Tibial artery (tissue), 4 donors: ENCODE data around the gene SIGLEC8.
A peak's percentile ranks its signal among the peaks of the same experiment; 100 is the strongest.
"Not testable (repeated sequence)": the region's sequence is repeated elsewhere in the genome, so short reads cannot be mapped to it uniquely, and the experiment has no call there.

Experiments
- DNase-seq, 2 donors: peaks; one replicate each; pipeline ENCODE4 v3.0.0-alpha.2; 2019
- H3K27ac ChIP-seq, 2 donors: fragments of 200-600 bp; sonication (generic) in 1 of 2; 1 replicate in 1 of 2; 2 replicates in 1 of 2; pipeline ENCODE4 v1.5.1; 2018 to 2019; ENCODE audit warnings: mild to moderate bottlenecking in 1 of 2
- H3K27me3 ChIP-seq, 2 donors: fragments of 200-600 bp; sonication (generic) in 1 of 2; one replicate each; pipeline versions ENCODE4 v1.5.1 to v1.6.0; 2016 to 2019
- H3K36me3 ChIP-seq, 3 donors: fragments of 200-600 bp; sonication (generic) in 2 of 3; one replicate each; pipeline ENCODE4 v1.5.1; 2016 to 2019; ENCODE audit warnings: mild to moderate bottlenecking in 2 of 3
- H3K4me1 ChIP-seq, 4 donors: fragments of 200-600 bp; sonication (generic) in 2 of 4; 1 replicate in 3 of 4; 2 replicates in 1 of 4; pipeline ENCODE4 v1.5.1; 2016 to 2019
- H3K4me3 ChIP-seq, 2 donors: fragments of 200-600 bp; sonication (generic) in 1 of 2; 1 replicate in 1 of 2; 2 replicates in 1 of 2; pipeline ENCODE4 v1.5.1; 2018 to 2019; ENCODE audit warnings: mild to moderate bottlenecking in 2 of 2
- H3K9me3 ChIP-seq, 3 donors: fragments of 200-600 bp; sonication (generic) in 1 of 3; one replicate each; pipeline ENCODE4 v1.5.1; 2016 to 2019
- intact Hi-C: fragments of 100-400 bp; cut with DNase I; formaldehyde crosslinking; loops from one replicate; pipeline ENCODE4 v1.15.0; 2023; ENCODE audit warnings: low total_unique reads
- TF ChIP-seq, protein P1 (sequence below), 2 experiments: fragments of 200-600 bp in 1 of 2; fragments of 450-650 bp in 1 of 2; IDR thresholded peaks; one replicate each; pipeline ENCODE4 v1.5.1; 2017 to 2019; ENCODE audit warnings: antibody characterized with exemption in 2 of 2, mild to moderate bottlenecking in 1 of 2, moderate library complexity in 1 of 2

SIGLEC8 gene

DNA sequence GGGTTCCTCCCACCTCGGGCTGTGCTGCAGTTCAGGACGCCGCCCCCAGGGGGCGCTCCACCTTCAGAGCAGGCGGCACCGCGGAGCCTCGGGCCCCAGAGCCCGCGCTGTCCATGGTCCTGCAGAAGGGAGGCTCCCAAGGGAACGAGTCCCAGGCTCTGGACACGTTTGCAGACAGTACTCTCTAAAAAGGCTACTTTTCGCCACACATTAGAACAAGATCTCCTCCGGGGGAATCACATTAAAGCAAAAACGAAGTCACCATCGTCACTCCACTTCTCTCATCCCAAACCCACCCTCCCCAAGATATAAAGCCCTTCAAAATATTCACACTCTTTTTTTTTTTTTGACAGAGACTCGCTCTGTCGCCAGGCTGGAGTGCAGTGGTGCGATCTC is 36.2 kb downstream of the SIGLEC8 start:
- H3K36me3 ChIP-seq: no peaks in the 10 kb centered on the region
- TF ChIP-seq, protein P1, sequence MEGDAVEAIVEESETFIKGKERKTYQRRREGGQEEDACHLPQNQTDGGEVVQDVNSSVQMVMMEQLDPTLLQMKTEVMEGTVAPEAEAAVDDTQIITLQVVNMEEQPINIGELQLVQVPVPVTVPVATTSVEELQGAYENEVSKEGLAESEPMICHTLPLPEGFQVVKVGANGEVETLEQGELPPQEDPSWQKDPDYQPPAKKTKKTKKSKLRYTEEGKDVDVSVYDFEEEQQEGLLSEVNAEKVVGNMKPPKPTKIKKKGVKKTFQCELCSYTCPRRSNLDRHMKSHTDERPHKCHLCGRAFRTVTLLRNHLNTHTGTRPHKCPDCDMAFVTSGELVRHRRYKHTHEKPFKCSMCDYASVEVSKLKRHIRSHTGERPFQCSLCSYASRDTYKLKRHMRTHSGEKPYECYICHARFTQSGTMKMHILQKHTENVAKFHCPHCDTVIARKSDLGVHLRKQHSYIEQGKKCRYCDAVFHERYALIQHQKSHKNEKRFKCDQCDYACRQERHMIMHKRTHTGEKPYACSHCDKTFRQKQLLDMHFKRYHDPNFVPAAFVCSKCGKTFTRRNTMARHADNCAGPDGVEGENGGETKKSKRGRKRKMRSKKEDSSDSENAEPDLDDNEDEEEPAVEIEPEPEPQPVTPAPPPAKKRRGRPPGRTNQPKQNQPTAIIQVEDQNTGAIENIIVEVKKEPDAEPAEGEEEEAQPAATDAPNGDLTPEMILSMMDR (IDR thresholded peaks at IDR 0.05): peak; percentile 61 to 72
- intact Hi-C loops: no loop called here

DNA sequence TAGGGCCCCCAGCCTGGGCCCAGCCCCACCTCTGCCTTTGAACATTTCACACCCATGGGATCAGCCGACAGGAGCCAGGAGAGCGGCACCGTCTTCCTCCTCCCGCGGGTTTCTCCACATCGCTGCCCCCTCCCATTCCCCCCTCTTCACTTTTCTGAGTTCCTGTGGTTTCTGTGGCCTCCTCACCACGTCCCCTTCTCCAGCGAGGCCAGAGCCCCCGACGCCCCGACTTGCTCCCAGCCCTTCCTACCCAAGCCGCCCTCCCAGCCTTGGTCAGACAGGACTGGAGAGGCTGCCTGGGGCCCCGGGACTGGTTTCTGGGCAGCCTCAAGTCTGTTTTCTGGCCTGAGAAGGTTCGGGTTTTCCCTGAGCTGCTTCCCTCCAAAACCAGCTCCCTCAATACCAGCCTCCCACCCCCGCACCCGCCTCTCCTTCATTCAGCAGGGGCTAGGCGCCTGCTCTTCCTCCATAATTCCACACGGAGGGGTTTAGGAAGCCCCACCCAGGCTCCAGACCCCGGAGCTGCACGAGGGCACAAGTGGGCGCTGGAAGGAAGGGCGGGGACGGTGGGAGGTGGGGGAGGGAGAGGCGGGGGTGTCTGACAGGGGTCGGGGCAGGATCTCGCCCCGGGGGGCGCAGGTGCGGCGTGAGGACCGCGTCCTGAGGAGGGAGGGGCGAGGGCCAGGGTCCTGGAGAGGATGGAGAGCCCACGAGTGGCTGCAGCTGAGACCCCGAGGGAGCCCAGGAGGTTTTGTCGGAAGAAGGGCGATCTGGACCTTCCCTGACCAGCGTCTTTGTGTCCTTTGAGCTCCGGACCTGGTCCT is 36.8 kb downstream of the SIGLEC8 start:
- no peak overlapping the region for H3K27ac ChIP-seq
- H3K9me3 ChIP-seq: no peaks in the 10 kb centered on the region
- peaks cover 0 to 5% (median 0%) of the 10 kb centered on the region in 4 donors for H3K4me1 ChIP-seq
- TF ChIP-seq, protein P1 (IDR thresholded peaks at IDR 0.05): no peak
- H3K27me3 ChIP-seq: peaks cover 0 to 36% of the 10 kb centered on the region in 2 donors
- DNase-seq: no peak
- H3K36me3 ChIP-seq: no peaks in the 10 kb centered on the region
- intact Hi-C loops: no loop called here
- H3K4me3 ChIP-seq: no peak overlapping the region

More for the DNA sequence above, 36.2 kb downstream of the SIGLEC8 start:
- Histone ChIP-seq H3K9me3 (no peaks in the 10 kb centered on the region), H3K27me3 (peaks cover 0 to 30% of the 10 kb centered on the region in 2 donors), H3K4me1 (peaks cover 0 to 5% (median 0%) of the 10 kb centered on the region in 4 donors), H3K27ac (no peak overlapping the region), H3K4me3 (no peak overlapping the region)
- peak; percentile 65 to 80 for DNase-seq

DNA sequence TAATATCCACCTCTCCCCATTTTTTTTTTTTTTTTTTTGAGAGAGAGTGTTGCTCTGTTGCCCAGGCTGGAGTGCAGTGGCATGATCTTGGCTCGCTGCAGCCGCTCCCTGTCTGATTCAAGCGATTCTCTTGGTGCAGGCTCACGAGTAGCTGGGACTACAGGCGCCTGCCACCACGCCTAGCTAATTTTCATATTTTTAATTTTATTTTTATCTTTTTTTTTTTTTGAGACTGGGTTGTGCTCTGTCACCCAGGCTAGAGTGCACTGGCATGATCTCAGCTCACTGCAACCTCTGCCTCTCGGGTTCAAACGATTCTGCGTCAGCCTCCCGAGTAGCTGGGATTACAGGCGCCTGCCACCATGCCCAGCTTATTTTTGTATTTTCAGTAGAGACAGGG is 37.7 kb downstream of the SIGLEC8 start:
- H3K27me3 ChIP-seq: peaks cover 0 to 38% of the 10 kb centered on the region in 2 donors
- DNase-seq, H3K4me3 ChIP-seq, H3K36me3 ChIP-seq, H3K4me1 ChIP-seq, intact Hi-C loops, H3K9me3 ChIP-seq, H3K27ac ChIP-seq: not testable (repeated sequence)

DNA sequence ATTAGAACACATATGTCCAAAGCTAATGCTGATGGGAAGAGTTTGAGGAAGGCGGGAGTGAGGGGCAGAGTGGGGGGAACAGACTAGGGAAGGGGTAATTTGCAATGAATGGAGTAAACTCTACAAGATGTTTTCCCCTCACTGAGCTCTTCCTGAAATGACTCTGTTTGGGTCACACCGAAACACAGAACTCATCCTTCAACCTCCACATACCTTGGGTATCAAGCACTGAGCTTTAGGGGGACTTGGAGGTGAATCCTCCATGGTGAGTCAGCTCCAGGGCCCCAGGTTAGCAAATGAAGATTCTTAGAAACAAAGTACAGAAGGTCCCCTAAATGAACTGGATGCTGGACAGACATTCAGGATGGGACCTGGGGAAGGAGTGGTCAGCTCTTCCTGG is 39.5 kb downstream of the SIGLEC8 start:
- Histone ChIP-seq H3K4me3 (no peak overlapping the region), H3K4me1 (peaks cover 0 to 5% (median 0%) of the 10 kb centered on the region in 4 donors), H3K9me3 (no peaks in the 10 kb centered on the region), H3K27ac (no peak overlapping the region), H3K27me3 (peaks cover 0 to 46% of the 10 kb centered on the region in 2 donors), H3K36me3 (no peaks in the 10 kb centered on the region)
- DNase-seq: no peak
- TF ChIP-seq, protein P1 (IDR thresholded peaks at IDR 0.05): no peak
- intact Hi-C loops: no loop called here

DNA sequence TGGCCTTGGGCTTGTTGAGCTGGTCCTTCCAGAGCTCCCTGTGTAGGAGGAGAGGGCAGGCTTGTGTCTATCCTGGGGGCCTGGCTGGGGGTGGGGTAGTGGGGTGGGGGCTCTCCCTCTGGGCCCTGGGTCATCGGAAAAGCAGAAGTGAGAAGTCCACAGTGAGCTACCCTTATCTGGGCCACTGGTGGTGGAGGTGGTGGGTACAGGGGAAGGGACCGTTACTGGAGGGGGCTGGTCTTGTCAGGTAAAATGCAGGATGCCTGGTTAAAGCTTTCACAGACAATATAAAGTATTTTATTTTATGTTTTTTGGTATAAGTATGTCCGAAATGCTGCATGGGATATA is 40.5 kb downstream of the SIGLEC8 start:
- no peaks in the 10 kb centered on the region for H3K9me3 ChIP-seq
- H3K4me1 ChIP-seq: peaks cover 0 to 5% (median 0%) of the 10 kb centered on the region in 4 donors
- peaks cover 0 to 46% of the 10 kb centered on the region in 2 donors for H3K27me3 ChIP-seq
- TF ChIP-seq, protein P1 (IDR thresholded peaks at IDR 0.05): no peak
- H3K36me3 ChIP-seq: no peaks in the 10 kb centered on the region
- H3K27ac ChIP-seq: no peak overlapping the region
- intact Hi-C loops: no loop called here
- H3K4me3 ChIP-seq: no peak overlapping the region
- DNase-seq: no peak

DNA sequence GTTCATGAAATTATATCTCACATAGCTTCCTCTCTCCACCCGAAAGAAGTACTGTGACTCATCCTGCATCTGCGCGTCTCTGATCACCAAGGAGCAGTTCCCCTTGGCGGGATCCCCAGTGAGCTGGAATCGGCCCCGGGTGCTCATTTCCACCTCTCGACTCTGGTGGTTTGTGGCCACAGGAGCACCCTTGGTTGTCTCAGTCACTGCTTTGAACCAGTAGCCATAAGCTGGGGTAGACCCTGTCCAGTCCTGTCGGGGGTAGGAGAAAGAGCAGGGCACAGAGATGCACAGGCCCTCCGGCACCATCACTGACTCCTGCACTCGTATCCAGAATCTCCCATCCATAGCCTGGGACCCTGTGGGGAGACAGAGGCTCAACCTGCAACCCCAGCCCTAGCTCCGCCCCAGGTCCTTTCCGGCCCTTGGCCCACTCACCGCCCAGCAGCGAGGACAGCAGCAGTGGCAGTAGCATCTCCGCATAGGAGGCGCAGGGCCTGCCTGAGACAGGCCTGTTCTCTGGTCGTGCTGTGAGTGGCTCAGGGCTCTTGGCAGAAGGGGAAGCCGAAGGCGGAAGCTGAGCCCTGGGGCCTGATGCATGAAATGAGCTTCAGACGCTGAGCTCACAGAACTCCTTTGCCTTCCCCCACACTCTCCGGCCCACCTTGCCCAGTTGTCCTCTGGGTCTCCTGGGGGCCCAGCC is 41.0 kb downstream of the SIGLEC8 start, which contains the start of gene SIGLEC10:
SIGLEC10 (minus strand) TSS at position 536 of the 703 bp plus-strand sequence; CDS start at position 475, 61 bp downstream.
- H3K36me3 ChIP-seq: no peaks in the 10 kb centered on the region
- H3K27me3 ChIP-seq: peaks cover 0 to 46% of the 10 kb centered on the region in 2 donors
- H3K27ac ChIP-seq: no peak within 1 kb of the TSS
- peaks cover 0 to 5% (median 0%) of the 10 kb centered on the region in 4 donors for H3K4me1 ChIP-seq
- TF ChIP-seq, protein P1 (IDR thresholded peaks at IDR 0.05): no peak
- intact Hi-C loops: no loop called here
- H3K9me3 ChIP-seq: no peaks in the 10 kb centered on the region
- DNase-seq: peak in 1 of 2 donors; percentile 26
- H3K4me3 ChIP-seq: no peak within 1 kb of the TSS

DNA sequence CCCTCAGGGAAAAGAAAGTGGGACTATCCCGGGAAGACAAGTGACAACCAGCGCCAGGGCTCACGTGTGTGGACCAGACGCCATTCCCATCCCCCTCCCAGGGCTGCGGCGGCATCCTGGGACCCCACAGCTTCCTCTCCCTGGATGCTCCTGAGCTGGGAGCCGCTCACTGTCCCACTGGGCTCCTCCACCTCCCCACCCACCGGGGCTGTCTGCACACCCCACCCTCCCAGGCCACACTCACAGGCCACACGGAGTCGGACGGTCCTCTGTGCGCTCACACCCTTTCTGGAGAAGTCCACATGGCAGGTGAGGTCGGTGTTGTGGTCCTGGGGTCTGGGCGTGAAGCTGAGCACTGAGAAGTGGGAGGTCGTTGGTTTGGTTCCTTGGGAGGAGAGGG is 41.8 kb downstream of the SIGLEC8 start:
- DNase-seq, H3K4me1 ChIP-seq, H3K9me3 ChIP-seq, H3K4me3 ChIP-seq, H3K27ac ChIP-seq, H3K36me3 ChIP-seq, intact Hi-C loops: not testable (repeated sequence)
- H3K27me3 ChIP-seq: peaks cover 0 to 43% of the 10 kb centered on the region in 2 donors
